Psoas muscle (tissue), 8 donors: ENCODE measurements around the gene KHDRBS2. TPM values are rescaled to one million over a fixed set of nuclear protein-coding genes. Genes with fewer than 3 reads are reported as not detected.
A peak's percentile ranks its signal among the peaks of the same experiment; 100 is the strongest.
"Not testable (repeated sequence)": the region's sequence is repeated elsewhere in the genome, so short reads cannot be mapped to it uniquely, and the experiment has no call there.

Experiments
- ATAC-seq, 4 donors: fragments of 200-7000 bp; cut with Tn5 transposase; one replicate each; pipeline ENCODE4 v1.9.1; 2020; ENCODE audit warnings: moderate library complexity in 3 of 4, mild to moderate bottlenecking in 2 of 4
- DNase-seq, 2 donors: peaks; one replicate each; pipeline ENCODE4 v3.0.0-alpha.2; 2020
- H3K27ac ChIP-seq: fragments of 200-600 bp; one replicate; pipeline ENCODE4 v1.8.0; 2022
- H3K27me3 ChIP-seq, 3 donors: fragments of 200-600 bp in 1 of 3; one replicate each; pipeline versions ENCODE4 v1.6.1 to v1.8.0; 2013 to 2022; ENCODE audit warnings: low read length in 2 of 3, mild to moderate bottlenecking in 2 of 3, moderate library complexity in 1 of 3; ENCODE audit not compliant: insufficient read depth in 3 of 3
- H3K36me3 ChIP-seq, 2 donors: fragments of 200-600 bp in 1 of 2; one replicate each; pipeline versions ENCODE4 v1.6.1 to v1.8.0; 2013 to 2022; ENCODE audit warnings: low read depth in 1 of 2, mild to moderate bottlenecking in 1 of 2, moderate library complexity in 1 of 2; ENCODE audit not compliant: insufficient read depth in 1 of 2
- H3K4me1 ChIP-seq: fragments of 200-600 bp; one replicate; pipeline ENCODE4 v1.8.0; 2022
- H3K4me3 ChIP-seq: fragments of 200-600 bp; one replicate; pipeline ENCODE4 v1.8.0; 2022; ENCODE audit warnings: mild to moderate bottlenecking
- H3K9me3 ChIP-seq: fragments of 200-600 bp; one replicate; pipeline ENCODE4 v1.8.0; 2022
- WGBS, 3 donors: extraction: QIAGEN DNeasy Blood & Tissue Kit; methylation state at CpG; one replicate each; pipeline versions ENCODE4 v1.1.6 to v1.1.7; 2013; 5-methylcytosine and 5-hydroxymethylcytosine counted together
- intact Hi-C, 2 donors: fragments of 100-400 bp; cut with DNase I; formaldehyde crosslinking; loops; one replicate each; pipeline versions ENCODE4 v1.11.0 to v1.14.2; 2022
- polyA plus RNA-seq, 3 donors: library from polyadenylated mRNA; stranded (reverse); fragments of 200-250 nt; gene quantifications; one replicate each; pipeline ENCODE4 v1.2.3, GENCODE V29; 2013
- total RNA-seq, 4 donors: library from RNA; stranded (reverse); fragmentation: NEBNext Ultra II Directional in 2 of 4; extraction: Animal tissue kit (Norgen Biotek cat#: 25700) in 2 of 4; gene quantifications; one replicate each; pipeline versions ENCODE4 v1.2.1 to v1.2.4, GENCODE V29; 2021 to 2023
- TF ChIP-seq, protein P1 (sequence below): fragments of 200-600 bp; IDR thresholded peaks from one replicate; pipeline ENCODE4 v1.8.0; 2022; ENCODE audit warnings: antibody characterized with exemption
- donor health status: healthy with polysubstance abuse.
- donor health status: DM: no; HTN: no; CAD: no; lungs with moderate emphysema.
- donor health status: Bipolar disorder and iron deficiency.
- donor health status: healthy.
- donor health status: DM: yes; HTN: yes; CAD: no.
- donor health status: DM: no; HTN: no; CAD: no.
- donor health status: DM: no; HTN: no; CAD: no.
- donor health status: DM: yes; HTN: yes; CAD: no.

Gene KHDRBS2
- total and polyA plus RNA-seq, 7 donors = 0.04 to 0.15 (median 0.06) TPM; not detected in 3

DNA sequence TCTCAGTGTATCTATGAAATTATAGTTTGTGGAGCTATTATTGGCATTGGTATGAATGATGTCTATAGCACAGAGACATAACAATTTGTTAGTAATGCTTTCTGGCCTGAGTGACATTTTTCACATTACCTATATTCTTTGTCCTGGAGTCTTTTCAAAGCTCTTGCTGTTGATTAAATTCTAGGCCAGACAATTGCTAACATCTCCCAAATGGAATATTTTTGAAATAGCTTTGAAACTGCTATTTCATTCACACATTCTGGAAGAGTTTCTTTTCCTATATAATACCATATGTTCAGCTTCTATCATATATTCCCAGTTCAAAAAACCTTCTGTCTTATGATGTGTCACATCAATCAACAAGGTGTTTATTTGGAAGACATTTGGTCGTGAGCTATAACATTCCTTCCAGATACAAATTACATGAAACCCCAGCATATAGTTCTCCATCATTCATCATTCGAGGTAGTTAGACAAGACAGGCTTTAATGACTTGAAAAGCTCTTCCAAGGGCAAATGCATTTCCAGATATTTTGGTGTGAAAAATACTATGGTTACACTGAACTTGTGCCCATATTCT, 452.8 kb downstream of the KHDRBS2 start:
- 43 to 48% (median 45%) methylated on average over 2 of the region's 2 CpGs for whole genome bisulfite sequencing, 3 donors
- intact Hi-C loops = no loop called here
- Histone ChIP-seq H3K27ac (no peak overlapping the region), H3K36me3 (no peaks in the 10 kb centered on the region), H3K27me3 (no peaks in the 10 kb centered on the region), H3K4me1 (no peaks in the 10 kb centered on the region), H3K4me3 (no peak overlapping the region), H3K9me3 (no peaks in the 10 kb centered on the region)
- DNase-seq (no peak), ATAC-seq (no peak)
- TF ChIP-seq, protein P1, sequence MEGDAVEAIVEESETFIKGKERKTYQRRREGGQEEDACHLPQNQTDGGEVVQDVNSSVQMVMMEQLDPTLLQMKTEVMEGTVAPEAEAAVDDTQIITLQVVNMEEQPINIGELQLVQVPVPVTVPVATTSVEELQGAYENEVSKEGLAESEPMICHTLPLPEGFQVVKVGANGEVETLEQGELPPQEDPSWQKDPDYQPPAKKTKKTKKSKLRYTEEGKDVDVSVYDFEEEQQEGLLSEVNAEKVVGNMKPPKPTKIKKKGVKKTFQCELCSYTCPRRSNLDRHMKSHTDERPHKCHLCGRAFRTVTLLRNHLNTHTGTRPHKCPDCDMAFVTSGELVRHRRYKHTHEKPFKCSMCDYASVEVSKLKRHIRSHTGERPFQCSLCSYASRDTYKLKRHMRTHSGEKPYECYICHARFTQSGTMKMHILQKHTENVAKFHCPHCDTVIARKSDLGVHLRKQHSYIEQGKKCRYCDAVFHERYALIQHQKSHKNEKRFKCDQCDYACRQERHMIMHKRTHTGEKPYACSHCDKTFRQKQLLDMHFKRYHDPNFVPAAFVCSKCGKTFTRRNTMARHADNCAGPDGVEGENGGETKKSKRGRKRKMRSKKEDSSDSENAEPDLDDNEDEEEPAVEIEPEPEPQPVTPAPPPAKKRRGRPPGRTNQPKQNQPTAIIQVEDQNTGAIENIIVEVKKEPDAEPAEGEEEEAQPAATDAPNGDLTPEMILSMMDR = no peak

DNA sequence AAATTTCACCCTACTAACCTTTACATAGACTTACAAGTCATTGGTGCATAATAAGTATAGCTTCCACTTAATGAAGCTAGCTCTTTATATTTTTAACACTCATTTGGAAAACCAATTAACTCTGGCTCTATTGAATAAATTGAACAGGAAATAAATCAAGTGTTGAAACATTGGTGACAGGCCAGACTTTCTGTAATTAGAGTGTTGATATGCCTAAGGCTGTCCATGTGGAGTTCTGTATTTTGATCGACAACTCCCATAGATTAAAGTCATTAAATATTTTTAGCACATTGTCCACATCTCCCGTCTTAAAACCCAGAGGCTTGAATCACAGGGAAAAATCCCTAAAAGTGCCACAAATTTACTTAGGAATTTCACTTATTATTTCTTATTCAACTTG, 468.3 kb downstream of the KHDRBS2 start:
- Histone ChIP-seq H3K9me3 (no peaks in the 10 kb centered on the region), H3K36me3 (no peaks in the 10 kb centered on the region), H3K27ac (no peak overlapping the region), H3K4me1 (no peaks in the 10 kb centered on the region), H3K4me3 (no peak overlapping the region), H3K27me3 (no peaks in the 10 kb centered on the region)
- intact Hi-C loops = no loop called here
- WGBS, 3 donors = 67 to 79% (median 75%) methylated on average over 2 of the region's 2 CpGs
- DNase-seq (no peak), ATAC-seq (no peak)
- TF ChIP-seq, protein P1 = no peak

DNA sequence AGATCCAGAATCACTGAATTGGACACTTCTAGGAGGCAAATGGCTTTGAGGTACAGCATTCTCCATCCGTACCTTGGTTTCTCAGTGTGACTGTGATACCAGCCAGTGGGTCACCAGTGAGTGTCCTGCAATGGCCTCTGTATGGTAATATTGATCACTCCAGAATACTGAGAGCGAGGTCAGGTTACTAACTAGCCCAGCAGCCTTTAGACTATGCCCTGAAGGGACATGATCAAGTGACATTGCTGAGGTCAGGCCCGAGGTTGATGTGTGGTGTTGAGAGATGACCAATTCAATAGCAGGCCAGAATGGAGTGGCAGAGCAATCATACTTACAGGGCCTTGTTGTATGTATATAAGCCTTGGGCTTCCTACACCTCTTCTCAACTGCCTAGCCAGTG, 476.0 kb downstream of the KHDRBS2 start:
- Histone ChIP-seq H3K9me3 (no peaks in the 10 kb centered on the region), H3K27me3 (no peaks in the 10 kb centered on the region), H3K4me1 (no peaks in the 10 kb centered on the region), H3K27ac (no peak overlapping the region), H3K36me3 (no peaks in the 10 kb centered on the region), H3K4me3 (no peak overlapping the region)
- WGBS, 3 donors = 51 to 61% (median 52%) methylated on average over 3 of the region's 3 CpGs
- DNase-seq = no peak
- intact Hi-C loops = no loop called here
- TF ChIP-seq, protein P1 = no peak
- ATAC-seq = no peak

DNA sequence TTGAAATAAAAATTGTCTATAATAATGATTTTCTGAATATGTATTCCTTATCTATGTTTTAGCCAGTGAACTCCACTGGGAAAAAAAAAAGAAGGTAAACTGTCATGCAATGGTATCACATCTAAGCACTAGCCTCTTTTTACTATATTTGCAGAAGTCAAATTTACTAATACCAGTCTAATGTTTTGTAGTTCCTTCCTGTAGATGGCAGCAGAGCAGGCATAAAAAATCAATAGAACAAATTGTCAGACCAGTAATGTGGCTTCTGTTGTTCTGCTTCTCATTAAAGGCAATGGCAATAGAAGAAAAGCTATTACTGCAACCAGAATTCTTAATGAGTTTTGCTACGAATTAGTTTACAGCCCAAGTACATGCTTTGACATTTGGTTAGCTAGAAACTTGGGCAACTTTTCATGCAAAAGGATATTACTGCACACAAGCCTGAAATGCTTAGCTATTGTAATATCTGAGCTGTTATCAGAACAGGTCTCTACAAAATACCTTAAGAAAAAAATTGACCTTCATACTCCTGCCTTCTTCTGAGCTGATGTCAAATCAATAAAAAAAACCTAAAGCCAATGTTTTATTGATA, 476.9 kb downstream of the KHDRBS2 start:
- 9 to 29% (median 12%) methylated on average over 1 of the region's 1 CpG for WGBS, 3 donors
- Histone ChIP-seq H3K27ac (no peak overlapping the region), H3K27me3 (no peaks in the 10 kb centered on the region), H3K4me1 (no peaks in the 10 kb centered on the region), H3K36me3 (no peaks in the 10 kb centered on the region), H3K4me3 (no peak overlapping the region), H3K9me3 (no peaks in the 10 kb centered on the region)
- TF ChIP-seq, protein P1 = peak; percentile 32
- intact Hi-C loops = loop anchor here in 1 of 2 donors (10.0 kb wide), 1 partner anchor 346 kb away; no protein-coding TSS in a partner anchor
- DNase-seq = no peak
- no peak for ATAC-seq

DNA sequence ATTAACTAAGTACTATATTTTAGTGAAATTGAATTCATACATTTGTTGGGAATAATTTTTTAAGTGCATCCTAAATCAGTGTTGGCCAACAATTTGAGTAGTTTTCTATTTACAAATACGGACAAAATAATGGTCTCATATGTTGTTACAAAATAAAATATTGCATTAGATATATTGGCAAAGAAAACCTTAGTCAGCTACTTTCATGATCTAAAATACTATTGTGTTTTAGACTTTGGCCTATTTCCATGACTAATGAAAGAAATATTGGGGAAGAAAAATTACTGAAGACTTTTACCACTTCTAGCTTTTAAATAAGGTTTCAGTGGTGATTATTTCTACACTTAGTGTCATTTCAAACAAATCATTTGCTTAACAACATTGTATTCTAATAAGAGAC, 498.0 kb downstream of the KHDRBS2 start:
- intact Hi-C loops = no loop called here
- Histone ChIP-seq H3K27me3 (no peaks in the 10 kb centered on the region), H3K9me3 (no peaks in the 10 kb centered on the region), H3K4me1 (no peaks in the 10 kb centered on the region), H3K27ac (no peak overlapping the region), H3K4me3 (no peak overlapping the region), H3K36me3 (no peaks in the 10 kb centered on the region)
- 79 to 81% (median 80%) methylated on average over 1 of the region's 1 CpG for WGBS, 3 donors
- no peak for ATAC-seq
- TF ChIP-seq, protein P1 = no peak
- DNase-seq = no peak

DNA sequence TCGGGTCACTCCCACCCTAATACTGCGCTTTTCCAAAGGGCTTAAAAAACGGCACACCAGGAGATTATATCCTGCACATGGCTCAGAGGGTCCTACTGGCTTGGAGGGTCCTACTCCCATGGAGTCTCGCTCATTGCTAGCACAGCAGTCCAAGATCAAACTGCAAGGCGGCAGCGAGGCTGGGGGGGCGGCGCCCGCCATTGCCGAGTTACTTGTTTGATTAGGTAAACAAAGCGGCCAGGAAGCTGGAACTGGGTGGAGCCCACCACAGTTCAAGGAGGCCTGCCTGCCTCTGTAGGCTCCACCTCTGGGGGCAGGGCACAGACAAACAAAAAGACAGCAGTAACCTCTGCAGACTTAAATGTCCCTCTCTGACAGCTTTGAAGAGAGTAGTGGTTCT, 516.6 kb downstream of the KHDRBS2 start:
- DNase-seq, H3K36me3 ChIP-seq, H3K27ac ChIP-seq, intact Hi-C loops, H3K9me3 ChIP-seq, H3K27me3 ChIP-seq, H3K4me3 ChIP-seq, ATAC-seq, H3K4me1 ChIP-seq: not testable (repeated sequence)
- WGBS, 3 donors = 93 to 94% (median 93%) methylated on average over 11 of the region's 11 CpGs
